Suprapubic skin (tissue), 4 donors: ENCODE data around the gene ANK2.

Experiments
- CTCF ChIP-seq, 2 donors: fragments of 200-600 bp in 1 of 2; fragments of 450-650 bp in 1 of 2; sonication (generic) in 1 of 2; IDR thresholded peaks; one replicate each; pipeline ENCODE4 v1.5.1; 2016 to 2019; ENCODE audit warnings: antibody characterized with exemption in 2 of 2, mild to moderate bottlenecking in 1 of 2, moderate library complexity in 1 of 2
- EP300 ChIP-seq: sonication (generic); formaldehyde crosslinking; IDR thresholded peaks from one replicate; pipeline ENCODE4 v1.6.1; 2017; ENCODE audit warnings: antibody characterized with exemption
- POLR2A ChIP-seq, 2 donors: fragments of 450-650 bp; IDR thresholded peaks; one replicate each; pipeline ENCODE4 v1.6.1; 2017; ENCODE audit warnings: antibody characterized with exemption in 2 of 2, mild to moderate bottlenecking in 2 of 2, moderate library complexity in 2 of 2
- POLR2AphosphoS5 ChIP-seq, 3 donors: sonication (generic); formaldehyde crosslinking; IDR thresholded peaks; one replicate each; pipeline ENCODE4 v1.6.1; 2017; ENCODE audit warnings: antibody characterized with exemption in 3 of 3

- TF ChIP-seq POLR2A (IDR thresholded peaks at IDR 0.05) (no peak), POLR2AphosphoS5 (IDR thresholded peaks at IDR 0.05) (no peak), CTCF (IDR thresholded peaks at IDR 0.05) (no peak), EP300 (no peak)
Observed at GRCh38 chr4:113368056-113368455, 318.6 kb downstream of the ANK2 start.
